Mammary epithelial cell (primary cell): ENCODE data around the gene UNK.

ENCODE experiments used
- CTCF ChIP-seq, 2 donors: IDR thresholded peaks in 1 of 2; conservative IDR thresholded peaks in 1 of 2; 2 replicates each; pipeline ENCODE4 v1.5.1; 2011 to 2012; ENCODE audit warnings: inconsistent platforms in 2 of 2, low read length in 2 of 2, mild to moderate bottlenecking in 2 of 2, control low read depth in 1 of 2, low read depth in 1 of 2; ENCODE audit not compliant: insufficient read depth in 1 of 2; ENCODE audit errors: extremely low read depth in 1 of 2
- EZH2 ChIP-seq: IDR thresholded peaks from 2 replicates; pipeline ENCODE4 v1.6.1; 2012; ENCODE audit warnings: low read length, inconsistent platforms, borderline replicate concordance

GRCh38 chr17:75752405-75752709 is 32.2 kb upstream of the UNK start:
- TF ChIP-seq EZH2 (no peak), CTCF (conservative IDR thresholded peaks at IDR 0.05 in 1 of 2, IDR thresholded peaks at IDR 0.05 in 1 of 2; ENCODE audit: extremely low read depth in 1 of 2, insufficient read depth in 1 of 2, low read depth in 1 of 2, low read length in 2 of 2) (no peak)
